ENCODE measurements around the gene KLHL6.
"Not testable (repeated sequence)": the region's sequence is repeated elsewhere in the genome, so short reads cannot be mapped to it uniquely, and the experiment has no call there.

Gene KLHL6

GRCh38 chr3:183485093-183485492 is 70.4 kb downstream of the KLHL6 start:
- TF ChIP-seq, protein P1, sequence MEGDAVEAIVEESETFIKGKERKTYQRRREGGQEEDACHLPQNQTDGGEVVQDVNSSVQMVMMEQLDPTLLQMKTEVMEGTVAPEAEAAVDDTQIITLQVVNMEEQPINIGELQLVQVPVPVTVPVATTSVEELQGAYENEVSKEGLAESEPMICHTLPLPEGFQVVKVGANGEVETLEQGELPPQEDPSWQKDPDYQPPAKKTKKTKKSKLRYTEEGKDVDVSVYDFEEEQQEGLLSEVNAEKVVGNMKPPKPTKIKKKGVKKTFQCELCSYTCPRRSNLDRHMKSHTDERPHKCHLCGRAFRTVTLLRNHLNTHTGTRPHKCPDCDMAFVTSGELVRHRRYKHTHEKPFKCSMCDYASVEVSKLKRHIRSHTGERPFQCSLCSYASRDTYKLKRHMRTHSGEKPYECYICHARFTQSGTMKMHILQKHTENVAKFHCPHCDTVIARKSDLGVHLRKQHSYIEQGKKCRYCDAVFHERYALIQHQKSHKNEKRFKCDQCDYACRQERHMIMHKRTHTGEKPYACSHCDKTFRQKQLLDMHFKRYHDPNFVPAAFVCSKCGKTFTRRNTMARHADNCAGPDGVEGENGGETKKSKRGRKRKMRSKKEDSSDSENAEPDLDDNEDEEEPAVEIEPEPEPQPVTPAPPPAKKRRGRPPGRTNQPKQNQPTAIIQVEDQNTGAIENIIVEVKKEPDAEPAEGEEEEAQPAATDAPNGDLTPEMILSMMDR (IDR thresholded peaks at IDR 0.05), result no peak
- no peak for TF ChIP-seq ZFX (IDR thresholded peaks at IDR 0.05; ENCODE audit: borderline replicate concordance)
- H3K27ac ChIP-seq, result no peak overlapping the region

DNA sequence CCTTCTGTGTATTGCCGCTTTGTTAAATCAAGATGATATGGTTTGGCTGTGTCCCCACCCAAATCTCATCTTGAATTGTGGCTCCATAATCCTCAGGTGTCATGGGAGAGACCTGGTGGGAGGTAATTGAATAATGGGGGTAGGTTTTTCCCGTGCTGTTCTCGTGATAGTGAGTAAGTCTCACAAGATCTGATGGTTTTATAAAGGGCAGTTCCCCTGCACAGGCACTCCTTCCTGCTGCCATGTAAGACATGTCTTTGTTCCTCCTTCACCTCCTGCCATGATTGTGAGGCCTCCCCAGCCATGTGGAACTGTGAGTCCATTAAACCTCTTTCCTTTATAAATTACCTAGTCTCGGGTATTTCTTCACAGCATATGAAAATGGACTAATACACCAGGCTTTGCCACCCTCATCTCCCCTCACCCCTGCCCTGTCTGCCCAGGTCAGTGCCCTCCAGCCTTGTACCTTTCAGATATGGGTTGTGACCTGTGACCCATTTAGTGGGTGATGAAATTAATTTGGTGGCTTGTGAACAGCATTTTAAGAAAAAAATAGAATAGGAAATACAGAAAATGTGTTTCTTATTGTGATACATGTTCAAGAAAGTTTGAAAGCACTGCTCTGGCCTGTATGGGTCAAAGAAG is 71.0 kb downstream of the KLHL6 start:
- H3K27ac ChIP-seq, result no peak overlapping the region
- TF ChIP-seq, protein P1 (IDR thresholded peaks at IDR 0.05), result no peak
- TF ChIP-seq ZFX (IDR thresholded peaks at IDR 0.05; ENCODE audit: borderline replicate concordance), result no peak

DNA sequence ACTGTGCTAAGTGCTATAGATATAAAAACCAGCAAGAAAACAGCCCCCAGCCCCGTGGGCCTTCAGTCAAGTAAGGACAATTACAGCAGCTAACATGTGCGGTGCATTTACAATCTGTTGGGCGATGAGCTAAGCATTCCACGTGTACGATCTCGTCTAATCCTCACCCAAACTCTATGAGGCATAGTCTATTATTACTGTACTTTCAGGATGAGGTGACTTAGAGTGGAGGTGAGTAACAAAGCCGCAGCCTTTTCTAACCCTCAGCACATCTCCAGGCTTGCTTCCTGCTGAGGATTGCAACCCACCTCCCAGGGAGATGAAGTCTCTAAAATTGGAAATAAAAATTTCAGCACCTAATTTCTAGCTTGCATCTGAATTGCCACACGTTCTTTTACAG is 73.9 kb downstream of the KLHL6 start:
- TF ChIP-seq, protein P1 (IDR thresholded peaks at IDR 0.05), result no peak
- TF ChIP-seq ZFX (IDR thresholded peaks at IDR 0.05; ENCODE audit: borderline replicate concordance), result no peak
- no peak overlapping the region for H3K27ac ChIP-seq

DNA sequence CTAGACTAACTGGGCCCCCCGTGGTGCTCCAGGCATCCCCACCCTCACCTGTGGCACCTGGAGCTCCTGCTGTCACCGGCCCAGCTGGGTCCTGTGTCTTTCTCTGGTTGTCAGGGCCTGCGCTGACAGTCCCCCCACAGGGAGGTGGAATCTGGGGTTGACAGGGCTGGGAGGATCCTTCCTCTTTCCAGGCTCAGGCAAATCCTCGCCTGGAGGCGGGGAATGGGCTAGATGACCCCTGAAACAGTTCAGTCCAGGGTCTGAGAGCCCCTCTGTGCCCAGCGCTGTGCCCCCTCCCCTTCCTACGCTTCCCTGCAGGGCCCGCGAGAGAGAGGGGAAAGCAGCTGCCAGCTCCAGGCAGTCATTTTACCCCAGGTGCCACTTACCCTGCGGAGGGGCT is 77.0 kb downstream of the KLHL6 start:
- H3K27ac ChIP-seq, result no peak overlapping the region
- no peak for TF ChIP-seq ZFX (IDR thresholded peaks at IDR 0.05; ENCODE audit: borderline replicate concordance)
- TF ChIP-seq, protein P1 (IDR thresholded peaks at IDR 0.05), result no peak

GRCh38 chr3:183477801-183478456 is 77.6 kb downstream of the KLHL6 start:
- TF ChIP-seq, protein P1 (IDR thresholded peaks at IDR 0.05), result no peak
- TF ChIP-seq ZFX (IDR thresholded peaks at IDR 0.05; ENCODE audit: borderline replicate concordance), result no peak
- H3K27ac ChIP-seq, result no peak overlapping the region

GRCh38 chr3:183475764-183476162 is 79.7 kb downstream of the KLHL6 start:
- not testable (repeated sequence) for H3K27ac ChIP-seq

DNA sequence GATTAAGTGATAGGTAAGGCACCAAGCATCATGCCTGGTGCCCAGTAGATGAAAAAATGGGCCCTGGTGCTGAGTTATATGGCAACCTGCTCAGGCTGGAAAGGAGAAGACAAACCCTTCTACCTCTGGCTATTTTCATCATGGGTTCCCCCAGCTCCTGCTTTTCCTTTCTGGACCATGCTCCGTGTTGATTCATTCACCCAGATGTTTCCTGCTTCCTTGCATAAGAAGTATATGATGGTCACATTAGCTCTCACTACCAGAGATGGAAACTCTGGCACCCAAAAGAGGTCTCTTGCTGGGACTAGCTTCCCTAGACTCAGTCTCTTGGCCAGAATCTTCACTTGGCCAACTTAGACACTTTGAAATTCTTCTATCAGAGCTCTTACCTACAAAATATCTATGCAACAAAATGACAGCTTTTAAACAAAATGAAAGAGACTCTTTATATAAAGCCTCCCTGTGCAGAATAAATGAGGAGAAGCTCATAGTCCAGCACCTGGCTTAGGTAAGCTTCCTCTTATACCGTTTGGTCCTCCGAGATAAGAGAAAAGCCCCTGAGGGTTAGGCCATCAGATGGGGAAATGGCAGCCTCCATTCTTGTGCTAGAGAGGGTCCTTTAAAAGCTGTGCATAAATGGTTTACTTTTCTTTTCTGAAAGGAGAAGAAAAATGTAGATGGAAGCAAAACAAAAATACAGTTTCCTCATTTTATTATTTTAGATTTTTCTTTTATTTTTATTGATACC is 80.3 kb downstream of the KLHL6 start:
- no peak for TF ChIP-seq ZFX (IDR thresholded peaks at IDR 0.05; ENCODE audit: borderline replicate concordance)
- TF ChIP-seq, protein P1 (IDR thresholded peaks at IDR 0.05), result no peak
- H3K27ac ChIP-seq, result no peak overlapping the region
